Measurements from ENCODE around the gene TMBIM4.

Gene TMBIM4

DNA sequence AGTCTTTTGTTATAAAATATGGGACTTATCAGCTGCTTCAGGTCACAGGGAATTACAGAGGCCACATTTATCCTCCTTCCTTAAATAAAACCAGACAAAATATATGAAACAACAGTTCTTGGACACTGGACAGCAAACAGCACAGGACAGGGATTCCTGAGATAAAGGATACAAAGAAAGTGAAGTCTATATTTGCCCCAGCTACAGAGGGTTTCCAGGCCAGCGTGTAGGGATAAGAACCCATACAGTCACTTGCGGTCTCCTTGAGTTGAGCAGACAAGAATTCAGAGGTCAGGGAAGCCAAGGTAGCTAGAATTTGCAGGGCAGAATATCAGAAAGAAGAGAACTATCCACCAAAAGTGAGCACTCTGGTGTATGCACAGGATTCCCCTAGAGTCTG, 30.5 kb downstream of the TMBIM4 start:
- no peak overlapping the region for H3K4me3 ChIP-seq (ENCODE audit: low read depth, low read length)
- no peak for TF ChIP-seq CTCF (IDR thresholded peaks at IDR 0.05; ENCODE audit: low read depth, low read length)

DNA sequence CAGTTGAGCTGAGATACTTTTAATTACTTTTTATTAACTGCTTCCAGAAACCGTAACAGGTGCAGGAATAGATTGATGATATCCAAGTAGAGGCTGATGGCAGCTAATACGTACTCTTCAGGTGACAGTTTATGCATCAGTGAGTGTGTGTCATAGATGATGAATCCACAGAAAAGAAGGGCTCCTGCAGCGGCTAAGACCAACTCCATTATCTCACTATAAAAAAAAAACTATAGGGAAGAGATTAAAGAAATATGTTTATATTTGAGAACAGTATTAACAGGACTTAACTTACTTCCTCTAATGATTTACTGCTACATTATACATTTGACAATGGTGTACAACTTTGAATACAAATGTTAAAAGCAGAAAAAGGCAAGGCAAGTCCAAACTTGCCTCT, 31.9 kb downstream of the TMBIM4 start:
- TF ChIP-seq CTCF (IDR thresholded peaks at IDR 0.05; ENCODE audit: low read depth, low read length): no peak
- no peak overlapping the region for H3K4me3 ChIP-seq (ENCODE audit: low read depth, low read length)

- no peak for TF ChIP-seq CTCF (IDR thresholded peaks at IDR 0.05; ENCODE audit: low read depth, low read length)
- H3K4me3 ChIP-seq (ENCODE audit: low read depth, low read length): no peak overlapping the region
Observed at GRCh38 chr12:66132408-66132807, 37.4 kb downstream of the TMBIM4 start.

DNA sequence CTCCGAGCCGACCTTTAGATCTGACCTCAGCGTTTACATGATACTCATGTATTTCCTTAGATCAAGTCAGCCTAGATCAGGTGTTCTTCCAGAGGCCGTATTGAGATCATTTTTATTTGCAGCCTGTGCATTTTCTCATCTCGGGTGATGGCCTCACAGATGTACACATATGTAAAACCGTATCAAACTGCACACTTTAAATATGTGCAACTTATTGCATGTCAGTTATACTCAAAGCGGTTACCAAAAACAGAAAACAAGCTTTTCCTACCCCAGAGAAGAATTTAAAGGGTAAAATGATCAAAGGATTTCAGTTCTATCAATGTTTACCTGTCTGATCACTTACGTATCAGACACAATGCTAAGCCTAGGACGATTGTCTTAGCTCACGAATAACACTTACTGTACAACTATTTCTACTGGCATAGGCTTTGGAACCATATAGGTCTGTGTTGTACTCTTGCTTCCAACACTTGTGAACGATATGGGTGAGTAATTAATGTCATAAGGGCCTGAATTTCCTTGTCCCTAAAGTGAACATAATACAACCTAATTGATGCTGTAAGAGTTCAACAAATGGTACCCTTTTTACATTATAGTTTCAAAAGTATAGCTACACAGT, 38.6 kb downstream of the TMBIM4 start:
- TF ChIP-seq CTCF (IDR thresholded peaks at IDR 0.05; ENCODE audit: low read depth, low read length): no peak
- H3K4me3 ChIP-seq (ENCODE audit: low read depth, low read length): peak overlapping the region; percentile 85

DNA sequence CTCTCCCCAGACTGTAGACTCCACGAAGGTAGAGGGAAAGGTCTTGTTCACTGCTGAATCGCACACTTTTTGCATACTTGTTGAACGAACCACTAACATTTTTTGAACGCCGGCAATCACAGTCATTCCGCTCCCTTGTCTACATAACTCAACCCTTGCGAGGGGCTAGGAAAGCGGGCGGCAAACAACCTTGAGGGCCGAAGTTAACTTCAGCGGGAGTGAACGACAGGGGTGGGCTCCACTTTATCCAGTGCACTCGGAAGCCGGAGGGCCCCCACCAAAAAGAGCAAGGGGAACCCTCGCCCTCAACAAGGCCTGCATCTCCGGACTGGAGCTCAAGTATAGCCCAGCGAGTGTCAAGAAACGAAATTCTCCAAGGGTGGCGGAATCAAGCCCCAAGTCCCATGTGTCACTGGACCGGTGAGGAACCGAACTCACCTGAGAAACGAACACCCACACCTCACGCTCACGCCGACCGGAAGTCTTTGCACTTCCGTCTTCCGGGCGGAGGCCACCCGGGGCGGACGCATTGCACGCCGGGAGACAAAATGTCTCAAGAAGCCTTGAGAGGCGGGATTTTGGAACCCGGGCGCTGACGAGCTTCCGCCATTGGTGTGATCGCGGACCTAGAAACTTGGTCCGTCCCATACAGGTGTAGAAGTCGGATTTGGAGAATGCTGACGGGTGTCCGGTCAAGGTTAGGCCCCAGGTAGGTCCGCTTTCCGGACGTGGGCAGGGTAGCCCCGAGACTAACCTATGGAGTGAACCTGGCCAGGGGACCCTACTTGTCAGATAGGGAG, 39.3 kb downstream of the TMBIM4 start, which contains the start of gene LLPH:
LLPH (minus strand) TSS at position 484 of the 800 bp plus-strand sequence. CDS start 1,644 bp downstream, outside the sequence.
- no peak for TF ChIP-seq CTCF (IDR thresholded peaks at IDR 0.05; ENCODE audit: low read depth, low read length)
- peak within 1 kb of the TSS; percentile 85 for H3K4me3 ChIP-seq (ENCODE audit: low read depth, low read length)

DNA sequence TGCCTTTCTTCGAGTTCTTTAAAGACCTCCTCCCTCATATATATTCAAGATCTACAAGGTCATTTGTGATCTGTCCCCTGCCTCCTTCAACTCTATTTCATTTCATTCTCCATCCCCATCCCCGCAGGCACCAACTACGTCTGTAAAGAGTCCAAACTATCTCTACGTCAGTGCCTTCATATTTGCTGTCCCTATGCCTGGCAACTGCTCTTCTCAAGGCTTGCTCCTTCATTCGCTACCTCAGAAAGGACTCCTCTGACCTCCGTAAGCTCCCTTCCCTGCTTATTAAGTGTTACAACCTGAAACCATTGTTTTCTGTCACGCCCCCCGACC, 39.9 kb downstream of the TMBIM4 start:
- H3K4me3 ChIP-seq (ENCODE audit: low read depth, low read length): peak overlapping the region; percentile 85
- TF ChIP-seq CTCF (IDR thresholded peaks at IDR 0.05; ENCODE audit: low read depth, low read length): no peak

- no peak overlapping the region for H3K4me3 ChIP-seq (ENCODE audit: low read depth, low read length)
- no peak for TF ChIP-seq CTCF (IDR thresholded peaks at IDR 0.05; ENCODE audit: low read depth, low read length)
Observed at GRCh38 chr12:66127650-66128049, 42.1 kb downstream of the TMBIM4 start.

Measured in WI38 (cell line).